Stimulated activated CD8-positive, alpha-beta memory T cell treated with anti-CD3 and anti-CD28 coated beads, Interleukin-2, amount 100 ng/mL, for 1 hour (primary cell): ENCODE data around the gene WDR91.
A peak's percentile ranks its signal among the peaks of the same experiment; 100 is the strongest.
"Not testable (repeated sequence)": the region's sequence is repeated elsewhere in the genome, so short reads cannot be mapped to it uniquely, and the experiment has no call there.

Experiments used
- DNase-seq, 2 donors: peaks; one replicate each; pipeline ENCODE4 v3.0.0-alpha.2; 2020; ENCODE audit warnings: low read depth in 2 of 2

Gene WDR91

DNA sequence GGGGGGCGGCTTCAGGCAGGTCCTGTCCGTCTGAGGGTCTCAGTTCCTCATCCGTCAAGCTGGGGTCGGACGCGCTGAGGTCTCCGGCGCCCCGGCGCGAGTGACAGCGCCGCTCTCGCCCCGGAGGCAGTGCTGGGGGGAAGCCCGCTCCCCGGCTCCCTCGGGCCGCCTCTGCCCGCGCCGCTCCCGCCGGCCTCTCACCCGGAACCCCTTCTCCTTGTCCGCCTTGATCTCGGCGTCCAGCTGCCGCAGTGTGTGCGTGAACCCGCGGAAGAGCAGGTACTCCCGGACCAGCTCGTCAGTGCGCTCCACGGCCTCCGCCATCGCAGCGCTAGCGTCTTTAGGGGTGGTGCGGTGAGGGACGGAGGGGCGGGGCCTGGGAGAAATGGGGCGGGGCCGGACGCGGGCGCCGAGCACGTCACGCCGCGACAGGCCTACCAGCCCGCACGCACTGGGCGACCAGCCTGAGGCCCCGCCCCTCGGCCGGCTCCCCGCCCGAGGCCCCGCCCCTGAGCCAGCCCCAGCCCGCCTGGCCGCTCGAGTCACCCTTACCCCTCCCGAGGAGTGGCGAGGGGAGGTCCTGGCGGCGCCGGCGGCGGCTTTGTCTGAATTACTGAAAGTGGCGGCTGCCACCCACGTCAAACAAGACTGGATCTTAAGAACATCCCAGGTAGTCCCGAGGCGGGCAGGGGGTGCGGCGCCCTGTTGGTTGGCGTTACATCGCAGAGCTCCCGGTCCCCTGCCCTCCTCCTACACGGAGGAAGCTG, at the start of gene WDR91:
TSS of gene WDR91 (minus strand) at position 348 of the 767 bp plus-strand sequence. CDS start at position 324, 24 bp downstream.
- DNase-seq, result peak; percentile 96

DNA sequence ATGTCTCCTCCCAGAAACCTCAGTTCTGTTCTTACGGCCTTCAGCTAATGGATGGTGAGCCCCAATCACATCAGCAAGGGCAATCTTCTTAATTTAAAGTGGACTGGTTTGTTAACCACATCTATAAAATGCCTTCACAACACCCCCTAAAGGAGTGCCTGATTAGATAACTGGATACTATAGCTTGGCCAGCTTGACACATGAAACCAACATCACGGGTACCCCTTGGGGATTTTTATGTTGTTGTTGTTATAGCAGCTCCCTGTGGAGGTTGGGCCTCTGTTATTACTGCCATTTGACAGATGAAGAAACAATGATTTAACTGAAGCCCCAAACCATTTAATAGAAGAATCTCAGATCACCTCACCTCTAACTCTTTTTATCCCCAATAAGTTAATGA, 49.1 kb upstream of the WDR91 start:
- no peak for DNase-seq

DNA sequence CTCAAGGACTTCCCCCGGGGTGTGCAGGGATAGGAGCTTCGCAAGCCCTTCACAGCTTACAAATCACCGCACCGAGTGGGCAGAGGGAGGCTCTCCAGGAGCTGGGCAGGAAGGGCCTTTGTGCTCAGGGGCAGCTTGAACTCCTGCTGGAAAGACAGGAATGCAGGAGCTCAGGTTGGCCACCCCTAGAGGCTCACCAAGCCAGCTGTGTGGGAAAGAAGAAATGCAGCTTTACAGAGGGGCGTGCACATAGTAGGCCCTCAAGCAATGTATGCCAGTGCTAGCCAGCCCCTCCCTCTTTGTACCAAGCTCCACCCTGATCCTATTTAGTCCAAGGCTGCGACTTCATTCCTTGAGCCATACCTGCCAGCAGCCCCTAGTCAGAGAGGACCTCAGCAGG, 48.4 kb upstream of the WDR91 start:
- no peak for DNase-seq

DNA sequence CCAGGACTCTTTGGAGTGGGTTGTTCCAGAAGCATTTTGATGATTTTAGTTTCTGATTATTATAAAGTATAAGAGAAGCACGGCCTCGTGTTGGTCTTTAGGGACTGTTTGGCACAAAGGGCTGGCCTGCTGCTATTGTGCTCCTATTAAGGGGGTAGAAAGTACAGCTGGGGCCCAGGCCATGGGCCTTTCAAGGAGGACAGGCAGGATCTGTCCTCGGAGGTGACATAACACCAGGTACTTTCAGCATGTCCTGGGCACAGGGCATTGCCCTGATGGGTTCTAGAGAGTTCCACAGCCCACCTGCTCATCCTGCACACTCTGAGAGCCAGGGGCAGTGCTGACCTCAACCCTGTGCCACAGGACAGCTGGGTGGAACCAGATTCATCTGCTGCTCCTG, 47.3 kb upstream of the WDR91 start:
- DNase-seq, result no peak

DNA sequence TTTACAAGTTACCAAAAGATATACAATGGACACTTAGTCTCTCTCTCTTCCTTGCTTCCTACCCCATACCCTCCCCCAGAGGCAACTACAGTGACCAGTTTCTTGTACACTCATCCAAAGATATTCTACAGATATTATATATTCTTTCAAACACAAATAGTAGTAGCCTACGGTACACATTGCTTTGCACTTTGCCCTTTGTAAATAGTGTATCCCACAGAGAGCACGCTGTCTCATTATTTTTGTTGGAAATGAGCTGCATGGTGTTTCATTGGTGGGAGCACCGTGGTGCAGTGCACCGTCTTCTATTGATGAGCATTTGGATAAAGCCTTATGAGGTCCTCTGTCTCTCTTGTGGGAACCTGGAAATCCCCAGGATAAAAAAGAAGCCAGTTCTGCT, 46.5 kb upstream of the WDR91 start:
- no peak for DNase-seq

DNA sequence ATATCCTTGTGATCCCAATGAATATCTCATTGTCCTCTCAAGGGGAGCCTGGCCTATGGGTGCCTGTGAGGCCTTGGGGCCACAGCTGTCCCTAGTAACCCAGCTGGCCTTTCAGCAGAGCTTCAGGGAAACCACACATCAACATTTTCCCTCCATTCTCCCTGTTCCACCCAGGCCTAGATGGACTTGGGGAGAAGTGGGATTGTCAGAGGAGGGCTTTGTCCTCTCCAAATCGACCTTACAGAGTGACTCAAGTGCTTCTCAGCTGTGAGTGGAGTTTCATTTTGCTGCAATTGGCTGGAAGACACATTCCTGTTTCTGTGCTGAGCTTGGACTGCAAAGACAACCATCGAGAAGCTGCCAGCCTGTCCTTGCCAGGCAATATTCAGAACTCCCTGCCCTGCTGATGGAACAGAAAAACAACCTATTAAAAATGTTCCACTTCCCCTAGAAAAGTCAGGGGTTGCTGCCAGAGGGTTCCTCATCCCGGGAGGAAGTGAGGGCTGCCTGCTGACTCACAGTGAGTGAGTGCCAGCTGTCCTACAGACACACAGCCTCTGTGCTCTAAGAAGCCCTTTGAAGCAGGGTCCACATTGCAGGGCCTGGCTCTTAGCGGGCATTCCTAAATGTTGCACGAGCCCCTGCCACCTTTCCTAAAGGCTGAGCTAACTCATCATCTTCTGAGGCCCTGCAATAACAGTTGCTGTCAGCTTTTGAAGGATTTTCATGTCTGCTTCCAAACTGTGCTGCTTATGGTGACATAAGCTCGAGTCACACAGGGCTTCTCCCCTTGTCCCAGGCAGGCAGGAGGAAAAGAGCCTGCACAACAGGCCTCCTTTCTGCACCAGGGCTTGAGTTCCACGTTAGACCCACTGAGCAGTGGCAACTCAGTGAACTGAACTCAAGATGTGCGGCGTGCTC, 42.8 kb upstream of the WDR91 start:
- DNase-seq, result no peak

DNA sequence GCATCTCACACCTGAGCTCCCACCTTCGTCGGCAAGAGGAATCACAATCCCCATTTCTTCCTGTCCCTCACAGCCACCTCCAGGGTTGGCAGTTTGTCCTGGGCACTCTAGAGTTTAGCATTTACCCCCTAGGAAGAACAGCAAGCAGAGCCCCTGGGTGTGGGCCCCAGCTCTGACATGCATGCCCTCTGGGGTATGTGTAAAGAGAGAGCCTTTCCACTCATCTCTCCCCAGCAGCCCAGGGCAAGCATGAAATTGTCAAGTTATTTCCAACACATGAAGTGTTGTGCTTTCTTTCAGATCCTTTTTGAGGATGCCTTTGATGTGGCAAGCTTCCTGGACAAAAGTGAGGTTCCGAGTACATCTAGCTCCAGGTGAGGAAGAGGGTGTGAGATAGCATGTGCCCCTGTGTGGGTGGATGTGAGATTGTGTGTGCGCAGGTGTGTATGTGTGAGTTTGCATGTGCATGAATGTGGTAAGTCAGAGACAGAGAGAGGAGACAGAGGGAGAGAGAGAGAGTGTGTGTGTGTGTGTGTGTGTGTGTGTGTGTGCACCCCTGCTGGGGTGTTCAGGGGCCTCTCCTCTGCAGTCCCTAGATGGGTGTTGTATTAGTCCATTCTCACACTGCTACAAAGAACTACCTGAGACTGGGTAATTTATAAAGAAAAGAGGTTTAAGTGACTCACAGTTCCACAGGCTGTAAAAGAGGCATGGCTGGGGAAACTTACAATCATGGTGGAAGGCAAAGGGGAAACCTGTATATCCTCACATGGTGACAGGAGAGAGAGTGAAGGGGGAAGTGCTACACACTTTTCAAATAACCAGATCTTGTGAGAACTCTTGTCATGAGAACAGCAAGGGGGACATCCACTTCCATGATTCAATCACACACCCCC, 40.4 kb upstream of the WDR91 start:
- no peak for DNase-seq

DNA sequence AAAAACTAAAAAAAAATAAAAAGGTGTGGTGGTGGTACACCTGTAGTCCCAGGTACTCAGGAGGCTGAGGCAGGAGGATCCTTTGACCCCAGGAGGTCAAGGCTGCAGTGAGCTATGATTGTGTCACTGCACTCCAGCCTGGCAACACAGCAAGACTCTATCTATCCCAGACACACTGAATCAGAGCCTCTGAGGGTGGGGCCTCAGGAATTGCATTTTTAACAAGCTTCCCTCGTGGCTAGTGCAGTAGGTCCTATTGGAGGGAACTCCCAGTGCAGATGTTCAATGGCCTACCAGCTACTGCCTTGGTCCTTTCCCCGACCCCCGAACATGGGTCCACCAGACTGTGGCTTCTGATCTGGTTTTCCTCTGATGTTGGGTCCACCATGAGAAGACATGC, 37.2 kb upstream of the WDR91 start:
- no peak for DNase-seq

DNA sequence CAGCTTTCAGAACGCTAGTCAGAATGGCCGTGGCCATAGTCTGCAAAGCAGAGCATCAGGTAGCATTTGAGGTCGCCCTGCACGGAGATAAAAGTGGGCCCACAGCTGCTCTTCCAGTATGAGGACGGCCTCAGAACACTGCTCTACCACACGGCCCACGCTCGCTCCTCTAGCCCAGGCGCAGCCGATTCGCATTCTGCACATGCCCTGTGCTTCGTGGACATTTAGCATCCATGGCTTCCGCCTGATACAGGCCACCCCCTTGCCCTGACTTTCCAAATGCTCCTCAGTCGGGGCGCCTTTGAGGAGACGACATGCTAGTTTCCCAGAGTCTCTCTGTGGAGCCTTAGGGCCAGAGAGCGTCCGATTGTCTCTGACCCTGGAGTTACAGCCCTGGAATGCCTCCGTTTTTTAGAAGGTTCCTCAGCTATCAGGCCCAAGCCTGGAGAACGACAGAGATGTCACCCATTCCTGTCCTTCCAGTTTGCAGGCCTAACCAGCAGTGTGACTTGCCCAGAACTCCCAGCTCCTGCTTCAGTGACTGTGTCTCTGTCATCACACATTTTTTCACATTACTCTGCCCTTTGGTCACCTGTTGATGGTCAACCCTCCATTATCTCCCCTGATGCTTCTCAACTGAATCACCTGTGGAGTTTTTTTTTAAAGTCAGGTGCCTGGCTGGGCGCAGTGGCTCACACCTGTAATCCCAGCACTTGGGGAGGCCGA, 36.6 kb upstream of the WDR91 start:
- no peak for DNase-seq

DNA sequence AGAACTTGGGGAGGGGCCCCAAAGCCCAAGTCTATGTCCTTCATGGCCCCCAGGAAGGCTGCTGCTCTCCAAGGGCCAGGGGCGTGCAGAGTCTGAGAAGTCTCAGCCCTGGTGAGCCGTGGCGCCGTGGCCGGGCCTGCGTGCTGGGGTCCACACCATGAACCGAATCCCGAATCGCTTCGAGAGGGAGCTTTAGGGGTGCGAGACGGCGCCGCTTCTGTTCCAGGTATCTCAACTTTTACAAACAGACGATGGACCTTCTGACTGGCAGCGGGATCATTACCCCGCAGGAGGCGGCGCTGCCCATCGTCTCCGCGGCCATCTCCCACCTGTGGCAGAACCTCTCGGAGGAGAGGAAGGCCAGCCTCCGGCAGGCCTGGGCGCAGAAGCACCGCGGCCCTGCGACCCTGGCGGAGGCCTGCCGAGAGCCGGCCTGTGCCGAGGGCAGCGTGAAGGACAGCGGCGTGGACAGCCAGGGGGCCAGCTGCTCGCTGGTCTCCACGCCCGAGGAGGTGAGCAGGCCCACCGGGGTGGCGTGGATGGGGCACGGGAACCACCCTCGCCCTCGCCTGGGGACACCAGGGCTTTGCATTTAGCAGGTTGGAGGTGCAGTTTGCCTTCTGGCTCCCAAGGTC, 35.0 kb upstream of the WDR91 start:
- no peak for DNase-seq

DNA sequence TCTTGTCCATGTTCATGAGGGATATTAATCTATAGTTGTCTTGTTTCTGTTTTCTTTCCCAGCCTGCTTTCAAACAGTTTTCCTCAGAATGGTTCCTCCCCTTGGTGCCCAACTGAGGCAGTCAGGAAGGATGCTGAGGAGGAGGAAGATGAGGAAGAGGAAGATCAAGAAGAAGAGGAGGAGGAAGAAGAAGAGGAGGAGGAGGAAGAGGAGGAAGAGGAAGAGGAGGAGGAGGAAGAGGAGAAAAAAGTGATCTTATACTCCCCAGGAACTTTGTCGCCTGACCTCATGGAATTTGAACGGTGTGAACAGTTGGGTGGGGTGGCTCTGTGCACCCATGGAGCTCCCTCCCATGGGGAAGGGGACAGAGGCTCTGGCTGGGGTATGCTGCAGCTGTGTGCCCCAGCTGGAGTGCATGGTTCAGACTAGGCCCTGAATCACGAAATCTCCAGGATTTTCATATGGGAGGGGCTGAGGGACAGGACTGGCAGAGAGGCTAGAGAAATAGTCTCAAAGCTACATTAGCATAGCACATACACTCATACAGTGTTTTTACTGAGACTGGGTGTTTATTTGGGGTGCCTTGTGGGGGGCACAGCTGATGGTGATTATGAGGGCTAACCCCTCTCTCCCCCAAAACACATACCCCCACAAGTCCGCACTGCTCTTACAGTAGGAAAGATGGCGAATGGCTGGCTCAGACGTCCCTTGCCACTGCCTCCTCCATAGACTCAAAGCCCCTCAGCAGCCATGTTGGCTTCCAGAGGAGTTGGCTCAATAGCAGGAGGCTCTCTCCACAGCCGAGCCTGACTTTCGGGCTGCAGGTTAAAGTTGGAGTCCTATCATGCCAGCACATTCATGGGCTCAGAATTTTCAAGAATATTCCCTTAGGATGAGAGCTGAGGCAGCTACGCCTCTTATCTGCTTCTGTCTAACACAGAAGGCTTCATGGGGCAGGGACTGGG, 34.2 kb upstream of the WDR91 start:
- no peak for DNase-seq

DNA sequence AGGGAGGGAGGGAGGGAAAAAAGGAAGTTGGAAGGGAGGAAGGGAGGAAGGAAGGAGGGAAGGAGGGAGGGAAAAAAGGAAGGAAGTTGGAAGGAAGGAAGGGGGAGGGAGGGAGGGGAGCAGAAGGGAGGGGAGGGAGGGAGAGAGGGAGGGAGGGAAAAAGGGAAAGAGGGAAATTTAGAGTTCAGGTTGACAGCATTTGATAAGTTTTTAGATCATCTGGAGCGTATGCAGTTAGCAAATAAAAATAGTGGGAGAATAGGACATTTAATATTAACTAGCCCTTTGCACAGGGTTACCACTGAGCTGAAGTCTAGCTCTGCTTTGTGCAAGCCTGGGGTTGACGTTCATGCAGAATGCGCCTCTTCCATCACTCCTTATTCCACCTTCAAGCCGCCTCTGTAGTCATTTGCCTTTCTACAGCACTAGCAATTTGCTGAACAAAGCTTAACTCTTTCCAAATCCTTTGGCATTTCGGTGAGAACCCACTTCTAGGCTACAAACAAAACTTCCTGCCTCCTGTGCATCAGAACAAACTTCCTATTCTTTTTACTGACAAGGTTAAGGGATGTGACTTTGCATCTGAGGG, 30.9 kb upstream of the WDR91 start:
- no peak for DNase-seq

DNA sequence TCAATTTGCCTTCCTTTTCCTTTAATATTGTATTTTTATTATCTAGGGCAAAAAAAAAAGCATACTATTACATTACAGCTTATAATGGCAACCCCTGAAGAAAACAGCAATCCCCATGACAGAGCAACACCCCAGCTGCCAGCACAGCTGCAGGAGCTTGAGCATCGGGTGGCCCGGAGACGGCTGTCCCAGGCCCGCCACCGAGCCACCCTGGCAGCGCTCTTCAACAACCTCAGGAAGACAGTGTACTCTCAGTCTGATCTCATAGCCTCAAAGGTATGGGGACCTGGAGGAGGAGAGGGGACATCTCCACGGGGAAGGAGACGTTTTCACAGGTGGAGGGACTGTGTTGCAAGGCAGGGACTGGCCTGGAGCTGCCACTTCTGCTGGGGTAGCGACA, 29.1 kb upstream of the WDR91 start:
- DNase-seq, result no peak

DNA sequence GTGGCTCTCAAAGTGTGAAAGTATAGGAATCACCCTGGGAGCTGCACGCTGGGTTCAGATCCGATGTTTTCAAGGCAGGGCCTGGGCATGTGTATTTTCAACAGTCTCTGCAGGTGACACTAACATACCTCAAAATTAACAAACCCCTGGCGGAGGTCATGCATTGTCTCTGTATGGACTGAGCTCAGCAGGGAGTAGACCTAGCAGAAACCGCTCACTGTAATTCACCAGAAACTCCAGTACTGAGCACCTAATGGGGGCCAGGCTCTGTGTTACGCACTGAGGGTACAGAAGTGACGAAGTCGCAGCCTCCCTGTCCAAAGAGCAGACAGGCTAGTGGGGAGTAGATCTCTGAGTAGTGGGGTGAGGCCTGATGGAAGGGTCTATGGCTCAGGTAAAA, 27.9 kb upstream of the WDR91 start:
- DNase-seq, result no peak

DNA sequence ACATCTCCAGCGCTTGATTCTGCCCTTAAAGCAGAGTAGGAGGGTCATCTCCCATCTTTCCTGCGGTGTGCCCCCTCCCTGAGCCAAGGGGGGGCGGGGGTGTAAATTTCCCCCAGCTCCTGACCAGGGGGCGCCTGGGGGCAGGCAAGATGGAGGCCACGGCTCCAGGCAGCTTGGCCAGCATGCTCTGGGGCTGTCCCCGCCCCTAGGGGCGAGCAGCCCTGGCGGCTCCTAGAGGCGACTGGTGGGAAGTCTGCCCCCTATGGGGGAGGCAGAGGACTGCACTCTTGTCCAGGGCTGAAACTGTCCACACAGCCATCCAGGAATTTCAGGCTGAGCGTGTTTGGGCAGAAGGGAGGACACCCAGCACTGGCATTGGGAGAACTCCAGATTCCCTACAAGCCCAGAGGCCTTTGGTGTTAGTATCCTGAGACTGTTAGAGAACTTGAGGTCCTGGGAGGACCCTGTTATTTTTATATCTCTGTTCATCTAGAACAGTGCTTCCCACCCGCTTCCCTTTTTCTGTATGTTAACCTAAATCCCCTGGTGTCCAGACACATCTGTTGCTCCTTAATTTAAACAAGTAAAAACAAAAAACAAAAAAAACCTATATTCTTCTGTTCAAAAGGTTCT, 26.9 kb upstream of the WDR91 start:
- DNase-seq, result no peak

DNA sequence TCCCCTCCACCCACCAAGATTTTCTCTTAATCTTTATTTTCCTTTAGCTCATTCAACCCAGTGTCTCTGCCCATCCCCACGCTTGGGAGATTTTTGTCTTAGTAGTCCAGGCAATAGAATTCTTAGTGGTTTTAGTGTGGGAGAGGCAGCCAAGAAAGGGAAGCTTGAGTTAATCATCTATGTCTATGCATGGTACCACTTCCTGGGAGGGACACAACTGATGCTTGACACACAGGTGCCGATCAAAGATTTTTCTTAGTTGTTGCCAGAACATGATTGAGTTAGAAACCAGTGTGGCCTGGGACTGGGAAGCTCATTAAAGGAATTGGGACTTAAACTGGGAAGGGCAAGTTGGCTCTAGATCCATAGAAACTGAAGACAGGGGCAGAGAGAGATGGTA, 25.4 kb upstream of the WDR91 start:
- no peak for DNase-seq

DNA sequence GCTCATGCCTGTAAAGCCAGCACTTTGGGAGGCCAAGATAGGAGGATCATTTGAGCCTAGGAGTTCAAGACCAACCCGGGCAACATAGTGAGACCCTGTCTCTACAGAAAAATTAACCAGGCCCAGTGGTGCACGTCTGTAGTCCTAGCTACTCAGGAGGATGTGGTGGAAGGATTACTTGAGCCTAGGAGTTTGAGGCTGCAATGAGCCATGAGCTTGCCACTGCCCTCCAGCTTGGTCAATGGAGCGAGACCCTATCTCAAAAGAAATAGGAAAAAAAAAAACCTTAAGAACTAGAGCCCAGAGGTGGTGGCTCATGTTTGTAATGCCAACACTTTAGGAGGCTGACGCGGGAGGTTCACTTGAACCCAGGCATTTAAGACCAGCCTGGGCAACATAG, 24.5 kb upstream of the WDR91 start:
- no peak for DNase-seq

DNA sequence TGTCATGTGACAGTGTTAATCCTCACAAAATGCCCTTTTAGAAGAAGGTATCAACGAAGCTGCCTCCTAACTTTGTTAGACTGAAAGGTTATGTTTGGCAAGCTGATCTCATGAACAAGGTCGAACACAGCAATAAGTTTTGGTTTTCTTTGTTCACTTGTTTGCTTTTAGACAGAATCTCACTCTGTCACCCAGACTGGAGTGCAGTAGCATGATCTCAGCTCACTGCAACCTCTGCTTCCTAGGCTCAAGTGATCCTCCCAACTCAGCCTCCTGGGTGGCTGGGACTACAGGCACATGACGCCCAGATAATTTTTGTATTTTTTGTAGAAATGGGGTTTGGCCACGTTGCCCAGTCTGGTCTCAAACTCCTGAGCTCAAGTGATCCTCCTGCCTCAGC, 23.4 kb upstream of the WDR91 start:
- DNase-seq, result no peak

DNA sequence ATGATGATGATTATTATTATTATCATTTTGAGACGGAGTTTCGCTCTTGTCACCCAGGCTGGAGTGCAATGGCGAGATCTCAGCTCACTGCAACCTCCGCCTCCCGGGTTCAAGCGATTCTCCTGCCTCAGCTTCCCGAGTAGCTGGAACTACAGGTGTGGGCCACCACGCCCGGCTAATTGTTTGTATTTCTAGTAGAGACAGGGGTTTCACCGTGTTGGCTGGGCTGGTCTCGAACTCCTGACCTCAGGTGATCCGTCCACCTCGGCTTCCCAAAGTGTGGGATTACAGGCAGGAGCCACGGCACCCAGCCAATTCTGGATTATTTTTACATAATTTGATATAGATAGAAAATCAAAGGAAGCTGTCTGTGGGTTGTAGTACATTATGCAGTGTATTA, 22.8 kb upstream of the WDR91 start:
- not testable (repeated sequence) for DNase-seq
